Measurements from ENCODE around the gene PEX12. TPM values are rescaled to one million over a fixed set of nuclear protein-coding genes. Genes with fewer than 3 reads are reported as not detected.

The PEX12 gene
- polyA plus RNA-seq, 1 donor (not counting 4 experiments of a cell fraction or from before 2014, with no cell fraction given) = 6.4 TPM

DNA sequence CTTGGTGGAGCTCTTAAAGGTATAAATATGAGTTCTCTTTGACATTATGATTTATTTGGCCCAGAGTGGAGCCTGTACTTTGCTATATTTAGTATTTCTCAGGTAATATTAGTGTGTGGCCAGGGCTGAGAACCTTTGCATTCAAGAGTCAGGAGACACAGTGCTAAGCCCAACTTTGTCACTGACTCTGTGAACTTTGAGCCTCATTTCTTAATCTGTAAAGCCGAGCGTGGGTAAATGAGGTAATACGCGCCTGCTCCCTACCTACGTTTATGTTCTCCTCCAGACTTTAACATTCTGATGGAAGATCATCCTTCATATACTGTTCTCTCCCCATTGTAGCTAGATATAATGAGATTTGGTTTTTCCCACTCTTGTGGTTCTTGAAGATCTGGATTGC, 19.2 kb upstream of the PEX12 start:
- H3K9ac ChIP-seq (ENCODE audit: control insufficient read depth, extremely low read depth, insufficient read depth, low read length) = no peak overlapping the region
- no peak for DNase-seq (ENCODE audit: low read depth, low spot score)
- no peaks in the 10 kb centered on the region for H3K9me3 ChIP-seq (ENCODE audit: control insufficient read depth, low read depth, low read length)
- H3K27me3 ChIP-seq (ENCODE audit: control insufficient read depth, extremely low read depth, insufficient read depth, low read length) = no peaks in the 10 kb centered on the region
- no peak for FAIRE-seq
- peaks cover 4% of the 10 kb centered on the region for H4K20me1 ChIP-seq (ENCODE audit: control insufficient read depth, extremely low read depth, insufficient read depth, low read length)
- H3K4me3 ChIP-seq (ENCODE audit: control insufficient read depth in 2 of 3, extremely low read depth in 1 of 3, insufficient read depth in 2 of 3, low read depth in 1 of 3, low read length in 3 of 3) = no peak overlapping the region
- H3K36me3 ChIP-seq (ENCODE audit: control insufficient read depth in 2 of 2, extremely low read depth in 1 of 2, insufficient read depth in 2 of 2, low read length in 2 of 2) = peaks cover 13 to 19% of the 10 kb centered on the region in 2 experiments
- no peak overlapping the region for H2AFZ ChIP-seq (ENCODE audit: control insufficient read depth, low read length)
- dilution Hi-C loops (cut with MboI; ENCODE audit: extremely low pct_ligation_motif_present, low sequenced_read_pairs) = no loop called here
- H3K79me2 ChIP-seq (ENCODE audit: control insufficient read depth, insufficient read depth, low read length) = peaks cover 65% of the 10 kb centered on the region
- no peak overlapping the region for H3K4me2 ChIP-seq (ENCODE audit: control insufficient read depth, extremely low read depth, insufficient read depth, low read depth, low read length)
- no peaks in the 10 kb centered on the region for H3K4me1 ChIP-seq (ENCODE audit: control insufficient read depth, extremely low read depth, insufficient read depth, low read length)
- no peaks in the 10 kb centered on the region for H3K9me1 ChIP-seq (ENCODE audit: control insufficient read depth, extremely low read depth, insufficient read depth, low read length)
- no peak overlapping the region for H3K27ac ChIP-seq (ENCODE audit: control insufficient read depth, insufficient read depth, low read length)
- TF ChIP-seq, protein P1, sequence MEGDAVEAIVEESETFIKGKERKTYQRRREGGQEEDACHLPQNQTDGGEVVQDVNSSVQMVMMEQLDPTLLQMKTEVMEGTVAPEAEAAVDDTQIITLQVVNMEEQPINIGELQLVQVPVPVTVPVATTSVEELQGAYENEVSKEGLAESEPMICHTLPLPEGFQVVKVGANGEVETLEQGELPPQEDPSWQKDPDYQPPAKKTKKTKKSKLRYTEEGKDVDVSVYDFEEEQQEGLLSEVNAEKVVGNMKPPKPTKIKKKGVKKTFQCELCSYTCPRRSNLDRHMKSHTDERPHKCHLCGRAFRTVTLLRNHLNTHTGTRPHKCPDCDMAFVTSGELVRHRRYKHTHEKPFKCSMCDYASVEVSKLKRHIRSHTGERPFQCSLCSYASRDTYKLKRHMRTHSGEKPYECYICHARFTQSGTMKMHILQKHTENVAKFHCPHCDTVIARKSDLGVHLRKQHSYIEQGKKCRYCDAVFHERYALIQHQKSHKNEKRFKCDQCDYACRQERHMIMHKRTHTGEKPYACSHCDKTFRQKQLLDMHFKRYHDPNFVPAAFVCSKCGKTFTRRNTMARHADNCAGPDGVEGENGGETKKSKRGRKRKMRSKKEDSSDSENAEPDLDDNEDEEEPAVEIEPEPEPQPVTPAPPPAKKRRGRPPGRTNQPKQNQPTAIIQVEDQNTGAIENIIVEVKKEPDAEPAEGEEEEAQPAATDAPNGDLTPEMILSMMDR (optimal IDR thresholded peaks at IDR 0.05 in 1 of 3, IDR thresholded peaks at IDR 0.05 in 1 of 3, conservative IDR thresholded peaks at IDR 0.05 in 1 of 3; ENCODE audit: extremely low read depth in 1 of 3, insufficient read depth in 2 of 3, low read length in 3 of 3) = no peak
- TF ChIP-seq EZH2 (IDR thresholded peaks at IDR 0.05; ENCODE audit: low read length) = no peak

DNA sequence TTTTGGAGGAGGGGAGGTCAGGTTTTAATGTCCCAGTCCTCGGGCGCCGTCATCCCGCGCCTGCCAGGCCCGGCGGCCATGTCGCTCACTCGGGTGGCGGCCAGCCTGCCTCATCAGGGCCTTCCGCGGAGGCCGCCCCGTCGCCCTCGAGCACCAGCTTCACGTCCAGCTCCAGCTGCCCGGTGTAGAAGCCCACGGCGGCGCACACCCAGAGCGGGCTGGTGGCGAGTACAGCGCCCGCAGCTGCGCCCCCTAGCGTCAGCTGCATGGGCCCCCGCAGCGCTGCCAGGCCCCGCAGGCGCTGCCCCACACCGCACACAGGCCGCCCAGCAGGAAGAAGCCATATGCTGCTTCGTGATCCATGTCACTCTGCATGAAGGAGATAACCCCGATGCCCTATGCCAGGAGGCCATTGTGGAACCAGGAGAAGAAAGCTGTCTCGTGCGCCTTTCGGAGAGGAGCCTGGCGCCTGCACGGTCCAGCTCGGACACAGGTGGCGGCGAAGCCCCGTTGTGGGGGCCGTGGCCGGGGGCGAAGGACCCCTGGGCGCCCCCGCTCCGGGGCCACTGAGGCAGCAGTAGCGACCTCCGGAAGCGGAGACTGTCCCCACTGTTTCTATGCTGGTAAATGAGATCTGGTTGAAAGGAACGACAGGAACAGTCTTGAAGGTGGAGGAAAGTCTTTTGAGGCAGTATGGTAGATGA, 18.3 kb upstream of the PEX12 start:
- FAIRE-seq = no peak
- H3K36me3 ChIP-seq (ENCODE audit: control insufficient read depth in 2 of 2, extremely low read depth in 1 of 2, insufficient read depth in 2 of 2, low read length in 2 of 2) = peaks cover 13 to 16% of the 10 kb centered on the region in 2 experiments
- dilution Hi-C loops (cut with MboI; ENCODE audit: extremely low pct_ligation_motif_present, low sequenced_read_pairs) = no loop called here

More for the DNA sequence above, 18.3 kb upstream of the PEX12 start:
- no peak overlapping the region for H3K27ac ChIP-seq (ENCODE audit: control insufficient read depth, insufficient read depth, low read length)
- DNase-seq (ENCODE audit: low read depth, low spot score) = no peak
- H3K79me2 ChIP-seq (ENCODE audit: control insufficient read depth, insufficient read depth, low read length) = peaks cover 74% of the 10 kb centered on the region
- H3K9me1 ChIP-seq (ENCODE audit: control insufficient read depth, extremely low read depth, insufficient read depth, low read length) = no peaks in the 10 kb centered on the region
- H3K4me1 ChIP-seq (ENCODE audit: control insufficient read depth, extremely low read depth, insufficient read depth, low read length) = no peaks in the 10 kb centered on the region
- no peaks in the 10 kb centered on the region for H3K9me3 ChIP-seq (ENCODE audit: control insufficient read depth, low read depth, low read length)
- no peaks in the 10 kb centered on the region for H4K20me1 ChIP-seq (ENCODE audit: control insufficient read depth, extremely low read depth, insufficient read depth, low read length)
- no peak overlapping the region for H3K4me3 ChIP-seq (ENCODE audit: control insufficient read depth in 2 of 3, extremely low read depth in 1 of 3, insufficient read depth in 2 of 3, low read depth in 1 of 3, low read length in 3 of 3)
- no peak for TF ChIP-seq EZH2 (IDR thresholded peaks at IDR 0.05; ENCODE audit: low read length)
- TF ChIP-seq, protein P1 (optimal IDR thresholded peaks at IDR 0.05 in 1 of 3, IDR thresholded peaks at IDR 0.05 in 1 of 3, conservative IDR thresholded peaks at IDR 0.05 in 1 of 3; ENCODE audit: extremely low read depth in 1 of 3, insufficient read depth in 2 of 3, low read length in 3 of 3) = peak in 1 of 3 experiments; percentile 29
- H2AFZ ChIP-seq (ENCODE audit: control insufficient read depth, low read length) = no peak overlapping the region
- no peak overlapping the region for H3K4me2 ChIP-seq (ENCODE audit: control insufficient read depth, extremely low read depth, insufficient read depth, low read depth, low read length)
- H3K27me3 ChIP-seq (ENCODE audit: control insufficient read depth, extremely low read depth, insufficient read depth, low read length) = no peaks in the 10 kb centered on the region
- H3K9ac ChIP-seq (ENCODE audit: control insufficient read depth, extremely low read depth, insufficient read depth, low read length) = no peak overlapping the region
